T1000 (cell line): ENCODE results near the gene PNPLA3.

ENCODE experiments used
- DNase-seq: peaks from one replicate; lab custom pipeline; 2025; ENCODE audit warnings: mixed read lengths; lab: John Stamatoyannopoulos, UW

The PNPLA3 gene

GRCh38 chr22:43923631-43924464 lies at the start of gene PNPLA3:
PNPLA3 (plus strand) TSS chr22:43923805; CDS start chr22:43923912, 107 bp downstream.
- peak; percentile 70 for DNase-seq

- DNase-seq, result no peak
Measured at GRCh38 chr22:43876866-43877509, 46.6 kb upstream of the PNPLA3 start.

GRCh38 chr22:43878079-43878795 lies 45.4 kb upstream of the PNPLA3 start:
- DNase-seq, result no peak

GRCh38 chr22:43878831-43879550 lies 44.6 kb upstream of the PNPLA3 start:
- DNase-seq, result no peak

GRCh38 chr22:43879901-43880540 lies 43.6 kb upstream of the PNPLA3 start:
- no peak for DNase-seq

GRCh38 chr22:43880541-43880991 lies 43.0 kb upstream of the PNPLA3 start:
- DNase-seq, result no peak

- DNase-seq, result no peak
Measured at GRCh38 chr22:43881091-43882061, 42.2 kb upstream of the PNPLA3 start.

- DNase-seq, result no peak
Measured at GRCh38 chr22:43882122-43882767, 41.4 kb upstream of the PNPLA3 start.

GRCh38 chr22:43883012-43883661 lies 40.5 kb upstream of the PNPLA3 start:
- DNase-seq, result peak; percentile 33

- no peak for DNase-seq
Measured at GRCh38 chr22:43883719-43884415, 39.7 kb upstream of the PNPLA3 start.

- DNase-seq, result peak; percentile 27
Measured at GRCh38 chr22:43884600-43885318, 38.8 kb upstream of the PNPLA3 start.

GRCh38 chr22:43885319-43885671 lies 38.3 kb upstream of the PNPLA3 start:
- no peak for DNase-seq

GRCh38 chr22:43885786-43886185 lies 37.8 kb upstream of the PNPLA3 start:
- no peak for DNase-seq

- DNase-seq, result no peak
Measured at GRCh38 chr22:43886231-43886630, 37.4 kb upstream of the PNPLA3 start.

GRCh38 chr22:43887391-43887790 lies 36.2 kb upstream of the PNPLA3 start:
- no peak for DNase-seq

GRCh38 chr22:43888740-43889139 lies 34.9 kb upstream of the PNPLA3 start:
- DNase-seq, result no peak

GRCh38 chr22:43889201-43889859 lies 34.3 kb upstream of the PNPLA3 start:
- no peak for DNase-seq
